Endodermal cell (in vitro differentiated cells): Measurements from ENCODE around the gene CCKAR. TPM values are rescaled to one million over a fixed set of nuclear protein-coding genes. Genes with fewer than 3 reads are reported as not detected.

ENCODE experiments used
- DNase-seq: peaks from one replicate; pipeline ENCODE4 v3.0.0-alpha.2; 2017
- H3K27ac ChIP-seq: 2 replicates; pipeline ENCODE4 v1.5.1; 2013; ENCODE audit warnings: mild to moderate bottlenecking, low read depth, low read length, moderate library complexity
- H3K27me3 ChIP-seq: 2 replicates; pipeline ENCODE4 v1.6.1; 2013; ENCODE audit warnings: mild to moderate bottlenecking, low read length, moderate library complexity; ENCODE audit not compliant: insufficient read depth, control insufficient read depth, poor library complexity, severe bottlenecking
- H3K36me3 ChIP-seq: 2 replicates; pipeline ENCODE4 v1.7.0; 2013; ENCODE audit warnings: mild to moderate bottlenecking, low read length, moderate library complexity; ENCODE audit not compliant: control insufficient read depth, insufficient read depth
- H3K4me1 ChIP-seq: one replicate; pipeline ENCODE4 v1.7.0; 2013; ENCODE audit warnings: low read length; ENCODE audit not compliant: control insufficient read depth, insufficient read depth
- H3K4me3 ChIP-seq: 2 replicates; pipeline ENCODE4 v1.5.1; 2013; ENCODE audit warnings: mild to moderate bottlenecking, low read length, moderate library complexity
- H3K9ac ChIP-seq: 2 replicates; pipeline ENCODE4 v1.6.1; 2013; ENCODE audit warnings: mild to moderate bottlenecking, low read length, moderate library complexity; ENCODE audit not compliant: poor library complexity, severe bottlenecking; ENCODE audit errors: extremely low read depth
- H3K9me3 ChIP-seq: 2 replicates; pipeline ENCODE4 v1.6.1; 2013; ENCODE audit warnings: mild to moderate bottlenecking, low read length, moderate library complexity; ENCODE audit not compliant: control insufficient read depth
- H3K27ac Mint-ChIP-seq: 2 replicates; pipeline ENCODE4 v1.8.0; 2020; ENCODE audit warnings: mixed read lengths
- H3K27me3 Mint-ChIP-seq: 2 replicates; pipeline ENCODE4 v1.8.0; 2021; ENCODE audit warnings: mild to moderate bottlenecking, mixed read lengths; ENCODE audit not compliant: insufficient read depth
- H3K36me3 Mint-ChIP-seq: 2 replicates; pipeline ENCODE4 v1.8.0; 2020; ENCODE audit warnings: low read depth, mixed read lengths
- H3K4me1 Mint-ChIP-seq: 2 replicates; pipeline ENCODE4 v1.8.0; 2020; ENCODE audit warnings: mixed read lengths
- H3K4me3 Mint-ChIP-seq: 2 replicates; pipeline ENCODE4 v1.8.0; 2020; ENCODE audit warnings: mild to moderate bottlenecking, moderate library complexity, mixed read lengths
- H3K9me3 Mint-ChIP-seq: 2 replicates; pipeline ENCODE4 v1.8.0; 2020; ENCODE audit warnings: mild to moderate bottlenecking, mixed read lengths
- WGBS, 2 experiments: methylation state at CpG; one replicate each; pipeline versions ENCODE4 v1.1.5 to v1.1.7; 2013; ENCODE audit warnings: missing lambda C conversion rate in 2 of 2, mixed read lengths in 1 of 2; ENCODE audit not compliant: insufficient coverage in 1 of 2, insufficient read length in 1 of 2; 5-methylcytosine and 5-hydroxymethylcytosine counted together
- total RNA-seq, 2 donors: library from RNA; stranded (reverse); fragmentation: NEBNext Ultra II Directional in 1 of 2; extraction: Animal tissue kit (Norgen Biotek cat#: 25700) in 1 of 2; gene quantifications; 2 replicates in 1 of 2; 3 replicates in 1 of 2; pipeline ENCODE4 v1.2.1, GENCODE V29; 2021
- TF ChIP-seq, protein P1 (sequence below): fragments of 200-600 bp; sonication (generic); conservative IDR thresholded peaks from 2 replicates; pipeline ENCODE4 v1.5.0; 2021; ENCODE audit warnings: antibody characterized with exemption, mild to moderate bottlenecking

Gene CCKAR
- total RNA-seq, 2 donors from 2014 or later: not detected

DNA sequence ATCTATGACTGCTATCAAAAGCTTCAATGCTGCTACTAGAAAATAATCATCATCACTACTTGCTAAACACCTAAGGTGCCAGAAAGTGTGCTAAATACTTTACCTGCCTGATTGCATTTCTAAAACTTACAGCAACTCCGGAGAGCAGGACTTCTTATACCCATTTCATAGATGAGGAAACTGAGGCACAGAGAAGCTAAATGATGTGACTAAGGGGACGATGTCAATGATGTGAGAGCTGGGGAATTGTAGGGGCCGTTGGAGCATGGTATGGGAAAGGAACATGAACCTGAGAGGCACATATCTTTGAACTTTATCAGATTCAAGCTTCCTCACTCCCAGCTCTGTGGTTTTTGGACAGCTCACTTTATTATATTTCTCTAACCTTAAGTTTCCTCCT lies 38.7 kb downstream of the CCKAR start:
- H3K4me3 ChIP-seq: no peak overlapping the region
- no peaks in the 10 kb centered on the region for H3K27me3 ChIP-seq
- DNase-seq: no peak
- Mint-ChIP-seq H3K27me3 (no peaks in the 10 kb centered on the region), H3K4me1 (peaks cover 16% of the 10 kb centered on the region), H3K36me3 (no peaks in the 10 kb centered on the region), H3K4me3 (no peak overlapping the region), H3K27ac (no peak overlapping the region), H3K9me3 (peaks cover 5% of the 10 kb centered on the region)
- no peak overlapping the region for H3K9ac ChIP-seq
- TF ChIP-seq, protein P1, sequence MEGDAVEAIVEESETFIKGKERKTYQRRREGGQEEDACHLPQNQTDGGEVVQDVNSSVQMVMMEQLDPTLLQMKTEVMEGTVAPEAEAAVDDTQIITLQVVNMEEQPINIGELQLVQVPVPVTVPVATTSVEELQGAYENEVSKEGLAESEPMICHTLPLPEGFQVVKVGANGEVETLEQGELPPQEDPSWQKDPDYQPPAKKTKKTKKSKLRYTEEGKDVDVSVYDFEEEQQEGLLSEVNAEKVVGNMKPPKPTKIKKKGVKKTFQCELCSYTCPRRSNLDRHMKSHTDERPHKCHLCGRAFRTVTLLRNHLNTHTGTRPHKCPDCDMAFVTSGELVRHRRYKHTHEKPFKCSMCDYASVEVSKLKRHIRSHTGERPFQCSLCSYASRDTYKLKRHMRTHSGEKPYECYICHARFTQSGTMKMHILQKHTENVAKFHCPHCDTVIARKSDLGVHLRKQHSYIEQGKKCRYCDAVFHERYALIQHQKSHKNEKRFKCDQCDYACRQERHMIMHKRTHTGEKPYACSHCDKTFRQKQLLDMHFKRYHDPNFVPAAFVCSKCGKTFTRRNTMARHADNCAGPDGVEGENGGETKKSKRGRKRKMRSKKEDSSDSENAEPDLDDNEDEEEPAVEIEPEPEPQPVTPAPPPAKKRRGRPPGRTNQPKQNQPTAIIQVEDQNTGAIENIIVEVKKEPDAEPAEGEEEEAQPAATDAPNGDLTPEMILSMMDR: no peak
- H3K9me3 ChIP-seq: peaks cover 8% of the 10 kb centered on the region
- 81% methylated on average over 3 of the region's 3 CpGs; no CpG with 5 or more reads in 1 of the 2 experiments for WGBS, 2 experiments
- no peak overlapping the region for H3K27ac ChIP-seq
- peaks cover 6% of the 10 kb centered on the region for H3K4me1 ChIP-seq
- H3K36me3 ChIP-seq: no peaks in the 10 kb centered on the region

DNA sequence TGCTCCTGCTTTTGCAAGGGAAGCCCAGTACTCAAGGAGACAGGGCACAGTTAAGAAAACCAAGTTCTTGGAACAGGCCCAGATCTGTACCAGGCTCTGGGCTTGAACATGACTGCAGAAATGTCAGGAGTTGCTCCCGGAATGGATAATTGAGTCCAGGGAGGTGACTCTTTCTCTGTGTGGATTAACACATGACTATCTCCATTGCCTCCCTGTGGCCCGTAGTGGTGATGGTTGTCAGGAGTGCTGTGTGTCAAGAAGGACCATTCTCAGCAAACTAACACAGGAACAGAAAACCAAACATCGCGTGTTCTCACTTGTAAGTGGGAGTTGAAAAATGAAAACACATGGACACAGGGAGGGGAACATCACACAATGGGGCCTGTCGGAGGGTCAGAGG lies 39.9 kb downstream of the CCKAR start:
- Histone ChIP-seq H3K27ac (no peak overlapping the region), H3K9me3 (peaks cover 8% of the 10 kb centered on the region), H3K4me3 (no peak overlapping the region), H3K36me3 (no peaks in the 10 kb centered on the region), H3K4me1 (peaks cover 6% of the 10 kb centered on the region), H3K27me3 (no peaks in the 10 kb centered on the region), H3K9ac (no peak overlapping the region)
- DNase-seq: no peak
- Mint-ChIP-seq H3K4me3 (no peak overlapping the region), H3K27ac (no peak overlapping the region), H3K36me3 (no peaks in the 10 kb centered on the region), H3K27me3 (no peaks in the 10 kb centered on the region), H3K9me3 (peaks cover 10% of the 10 kb centered on the region), H3K4me1 (peaks cover 16% of the 10 kb centered on the region)
- WGBS, 2 experiments: 87 to 90% methylated on average over 1 to 5 of the region's 5 CpGs
- TF ChIP-seq, protein P1: no peak

DNA sequence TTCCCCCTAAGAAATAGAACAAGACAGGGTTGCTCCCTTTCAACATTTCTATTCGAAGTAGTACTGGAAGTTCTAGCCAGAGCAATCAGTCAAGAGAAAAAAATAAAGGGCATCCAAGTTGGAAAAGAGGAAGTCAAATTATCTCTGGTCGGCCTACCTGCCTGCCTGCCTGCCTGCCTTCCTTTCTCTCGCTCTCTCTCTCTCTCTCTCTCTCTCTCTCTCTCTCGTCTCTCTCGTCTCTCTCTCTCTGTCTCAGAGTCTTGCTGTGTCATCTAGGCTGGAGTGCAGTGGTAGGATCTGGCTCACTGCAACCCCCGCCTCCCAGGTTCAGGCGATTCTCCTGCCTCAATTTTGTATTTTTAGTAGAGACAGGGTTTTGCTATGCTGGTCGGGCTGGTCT lies 42.9 kb downstream of the CCKAR start:
- no peak for DNase-seq
- TF ChIP-seq, protein P1: no peak
- 70 to 93% methylated on average over 2 to 4 of the region's 8 CpGs for WGBS, 2 experiments
- no peak overlapping the region for H3K4me3 ChIP-seq
- Mint-ChIP-seq H3K9me3 (peaks cover 24% of the 10 kb centered on the region), H3K4me3 (no peak overlapping the region), H3K27ac (no peak overlapping the region), H3K36me3 (peaks cover 23% of the 10 kb centered on the region), H3K27me3 (no peaks in the 10 kb centered on the region), H3K4me1 (peaks cover 6% of the 10 kb centered on the region)
- peaks cover 27% of the 10 kb centered on the region for H3K9me3 ChIP-seq
- no peaks in the 10 kb centered on the region for H3K27me3 ChIP-seq
- no peaks in the 10 kb centered on the region for H3K4me1 ChIP-seq
- no peak overlapping the region for H3K27ac ChIP-seq
- H3K36me3 ChIP-seq: peaks cover 5% of the 10 kb centered on the region
- no peak overlapping the region for H3K9ac ChIP-seq
